Naive thymus-derived CD4-positive, alpha-beta T cell (primary cell): ENCODE measurements around the gene CSNK2A1. TPM values are rescaled to one million over a fixed set of nuclear protein-coding genes. Genes with fewer than 3 reads are reported as not detected.

ENCODE experiments used
- ATAC-seq: fragments of 150-1000 bp; cut with Tn5 transposase; 2 replicates; pipeline ENCODE4 v1.10.0; 2021; ENCODE audit warnings: mild to moderate bottlenecking, moderate library complexity
- CTCF ChIA-PET: fragments of 350-600 bp; sonication (Branson Sonifier 250); formaldehyde crosslinking; loops from one replicate; lab custom pipeline; 2021; ENCODE audit warnings: antibody characterized with exemption; lab: Charles Lee
- POLR2A ChIA-PET: fragments of 350-600 bp; sonication (Branson Sonifier 250); formaldehyde crosslinking; loops from one replicate; lab custom pipeline; 2021; ENCODE audit warnings: antibody characterized with exemption, inconsistent platforms; lab: Charles Lee
- DNase-seq, 9 donors: peaks; one replicate each; pipeline versions ENCODE4 v3.0.0 to v3.0.0-alpha.2; 2020 to 2022; ENCODE audit warnings: mixed read lengths in 1 of 9
- H3K27ac ChIP-seq: one replicate; pipeline ENCODE4 v1.7.0; 2013; ENCODE audit warnings: mild to moderate bottlenecking, low read depth, low read length, moderate library complexity
- H3K27me3 ChIP-seq, 2 donors: one replicate each; pipeline ENCODE4 v1.7.0; 2013; ENCODE audit warnings: low read length in 2 of 2, mild to moderate bottlenecking in 2 of 2, moderate library complexity in 2 of 2; ENCODE audit not compliant: control insufficient read depth in 2 of 2, insufficient read depth in 2 of 2
- H3K36me3 ChIP-seq, 3 experiments: 1 replicate in 2 of 3; 2 replicates in 1 of 3; pipeline ENCODE4 v1.7.0; 2013; ENCODE audit warnings: low read length in 3 of 3, mild to moderate bottlenecking in 3 of 3, moderate library complexity in 1 of 3; ENCODE audit not compliant: insufficient read depth in 3 of 3, control insufficient read depth in 2 of 3
- H3K4me1 ChIP-seq, 2 donors: one replicate each; pipeline ENCODE4 v1.7.0; 2013; ENCODE audit warnings: low read length in 2 of 2, mild to moderate bottlenecking in 2 of 2, moderate library complexity in 1 of 2; ENCODE audit not compliant: control insufficient read depth in 2 of 2, insufficient read depth in 2 of 2
- H3K4me3 ChIP-seq: 2 replicates; pipeline ENCODE4 v1.7.0; 2013; ENCODE audit warnings: mild to moderate bottlenecking, low read length
- H3K9me3 ChIP-seq, 3 experiments: 1 replicate in 2 of 3; 2 replicates in 1 of 3; pipeline ENCODE4 v1.7.0; 2013; ENCODE audit warnings: low read length in 3 of 3; ENCODE audit not compliant: control insufficient read depth in 2 of 3
- H3K27ac Mint-ChIP-seq, 9 donors: one replicate each; pipeline ENCODE4 v1.8.0; 2020 to 2022; ENCODE audit warnings: mixed read lengths in 9 of 9, mild to moderate bottlenecking in 8 of 9, moderate library complexity in 5 of 9, inconsistent platforms in 2 of 9
- H3K27me3 Mint-ChIP-seq, 5 donors: one replicate each; pipeline ENCODE4 v1.8.0; 2021 to 2022; ENCODE audit warnings: mixed read lengths in 5 of 5, mild to moderate bottlenecking in 1 of 5
- H3K36me3 Mint-ChIP-seq, 5 donors: one replicate each; pipeline ENCODE4 v1.8.0; 2020 to 2022; ENCODE audit warnings: mixed read lengths in 5 of 5, mild to moderate bottlenecking in 3 of 5, inconsistent platforms in 1 of 5
- H3K4me1 Mint-ChIP-seq, 7 donors: one replicate each; pipeline ENCODE4 v1.8.0; 2020 to 2022; ENCODE audit warnings: mixed read lengths in 7 of 7, mild to moderate bottlenecking in 3 of 7, inconsistent platforms in 1 of 7
- H3K4me3 Mint-ChIP-seq, 10 donors: one replicate each; pipeline ENCODE4 v1.8.0; 2020 to 2022; ENCODE audit warnings: mild to moderate bottlenecking in 10 of 10, mixed read lengths in 10 of 10, moderate library complexity in 6 of 10, inconsistent platforms in 2 of 10
- H3K9me3 Mint-ChIP-seq, 11 donors: one replicate each; pipeline ENCODE4 v1.8.0; 2020 to 2022; ENCODE audit warnings: mixed read lengths in 11 of 11, mild to moderate bottlenecking in 4 of 11, inconsistent platforms in 1 of 11, moderate library complexity in 1 of 11
- intact Hi-C, 2 donors: fragments of 100-400 bp; cut with micrococcal nuclease; formaldehyde crosslinking; loops; one replicate each; pipeline ENCODE4 v1.15.1; 2023
- polyA plus RNA-seq, 2 donors: library from polyadenylated mRNA; unstranded; fragments of 300-500 nt; fragmentation: Illumina TruSeq; gene quantifications; one replicate each; pipeline ENCODE4 v1.2.3, GENCODE V29; 2021
- total RNA-seq, 6 experiments: library from RNA in 5 of 6; stranded (reverse) in 5 of 6; gene quantifications; 1 replicate in 5 of 6; 2 replicates in 1 of 6; pipeline ENCODE4 v1.2.3 and lab custom pipeline; 2021 to 2026

The CSNK2A1 gene
- total and polyA plus RNA-seq, 7 experiments from 2014 or later: 47.3 to 117 (median 74.5) TPM

DNA sequence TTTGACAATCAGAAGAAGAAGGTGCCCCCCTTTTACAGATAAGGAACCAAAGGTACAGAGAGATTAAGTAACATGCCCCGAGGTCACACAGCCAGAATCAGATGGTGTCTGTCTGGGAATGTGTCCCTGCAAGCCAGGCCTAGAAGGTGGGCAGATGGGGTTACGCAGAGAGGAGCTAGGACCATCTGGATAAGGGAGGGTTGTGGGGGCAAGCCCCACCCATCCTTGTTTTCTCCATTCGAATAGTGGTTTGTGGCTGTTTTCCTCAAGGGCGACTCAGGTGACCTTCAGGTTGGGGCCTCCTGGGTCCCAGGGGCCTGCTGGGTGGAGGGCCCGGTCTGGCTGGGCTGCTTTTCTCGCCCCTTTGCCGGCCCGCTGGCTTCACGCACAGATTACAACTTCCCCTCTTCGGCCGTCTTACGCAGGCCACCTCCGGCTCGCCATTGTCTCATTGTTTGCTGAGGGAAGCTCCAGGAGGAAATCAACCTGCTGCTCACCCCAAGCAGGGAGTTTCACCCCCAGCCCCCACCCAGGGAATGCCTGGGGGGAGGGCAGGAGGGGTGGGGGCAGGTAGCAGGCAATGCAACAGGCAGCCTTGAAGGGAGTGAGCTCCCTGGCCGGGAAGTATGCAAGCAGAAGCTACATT, 30.8 kb upstream of the CSNK2A1 start:
- ChIA-PET CTCF (no interaction called here), POLR2A (no interaction called here)
- peaks cover 31 to 44% (median 35%) of the 10 kb centered on the region in 5 donors for H3K27me3 Mint-ChIP-seq
- Histone ChIP-seq H3K27me3 (peaks cover 0 to 4% of the 10 kb centered on the region in 2 donors), H3K4me3 (no peak overlapping the region), H3K4me1 (no peaks in the 10 kb centered on the region), H3K27ac (no peak overlapping the region), H3K36me3 (no peaks in the 10 kb centered on the region), H3K9me3 (no peaks in the 10 kb centered on the region)
- H3K27ac Mint-ChIP-seq: no peak overlapping the region
- ATAC-seq (no peak), DNase-seq (no peak)
- peaks cover 0 to 2% (median 0%) of the 10 kb centered on the region in 11 donors for H3K9me3 Mint-ChIP-seq
- no peak overlapping the region for H3K4me3 Mint-ChIP-seq
- H3K36me3 Mint-ChIP-seq: no peaks in the 10 kb centered on the region
- intact Hi-C loops: no loop called here
- H3K4me1 Mint-ChIP-seq: no peaks in the 10 kb centered on the region

DNA sequence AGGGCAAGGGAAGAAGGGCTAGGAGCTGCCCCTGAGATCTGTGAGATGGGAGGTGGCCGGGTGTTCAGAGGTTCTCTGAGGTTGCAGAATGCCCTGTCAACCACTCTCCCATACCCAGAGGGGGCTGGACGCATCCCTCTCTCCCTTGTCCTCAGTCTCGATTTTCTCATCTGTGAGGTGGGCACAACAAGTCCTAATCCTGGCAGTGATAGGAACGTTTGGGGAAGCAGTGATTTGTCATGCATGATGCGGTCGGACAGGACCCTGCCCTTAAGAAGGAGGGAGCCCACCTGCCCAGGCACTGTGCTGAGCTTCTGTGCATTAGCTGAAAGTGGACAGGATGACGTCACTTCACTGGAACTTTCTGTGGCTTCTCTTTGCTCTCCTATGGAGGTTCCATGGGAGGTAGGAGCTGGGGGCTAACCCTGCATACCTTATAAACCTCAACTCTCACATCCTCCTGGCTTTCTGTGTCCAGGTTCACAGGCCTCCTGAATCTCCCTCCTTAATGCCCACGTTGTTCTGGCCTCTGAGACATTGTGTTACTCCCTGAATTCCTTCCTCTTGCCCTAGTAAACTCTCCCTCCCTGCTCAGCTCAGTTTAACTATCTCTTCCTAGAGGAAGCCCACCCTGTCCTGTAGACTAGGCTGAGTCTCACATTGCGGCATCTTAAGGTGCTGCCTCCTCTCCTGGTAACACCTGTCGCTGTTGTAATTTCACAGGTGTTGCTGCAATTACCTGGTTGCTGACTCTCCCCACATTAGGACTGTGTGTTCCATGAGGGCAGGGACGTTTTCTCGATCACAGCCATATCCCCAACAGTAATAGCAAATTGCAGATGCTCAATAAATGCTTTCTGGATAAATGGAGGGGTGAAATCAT, 30.1 kb upstream of the CSNK2A1 start:
- Histone ChIP-seq H3K27ac (no peak overlapping the region), H3K4me1 (no peaks in the 10 kb centered on the region), H3K27me3 (peaks cover 0 to 4% of the 10 kb centered on the region in 2 donors), H3K9me3 (no peaks in the 10 kb centered on the region), H3K4me3 (no peak overlapping the region), H3K36me3 (no peaks in the 10 kb centered on the region)
- peaks cover 34 to 49% (median 38%) of the 10 kb centered on the region in 5 donors for H3K27me3 Mint-ChIP-seq
- ATAC-seq: no peak
- no peaks in the 10 kb centered on the region for H3K36me3 Mint-ChIP-seq
- peaks cover 0 to 2% (median 0%) of the 10 kb centered on the region in 11 donors for H3K9me3 Mint-ChIP-seq
- no peak overlapping the region for H3K4me3 Mint-ChIP-seq
- CTCF ChIA-PET: no interaction called here
- POLR2A ChIA-PET: no interaction called here
- no peaks in the 10 kb centered on the region for H3K4me1 Mint-ChIP-seq
- H3K27ac Mint-ChIP-seq: no peak overlapping the region
- intact Hi-C loops: no loop called here
- DNase-seq: no peak

DNA sequence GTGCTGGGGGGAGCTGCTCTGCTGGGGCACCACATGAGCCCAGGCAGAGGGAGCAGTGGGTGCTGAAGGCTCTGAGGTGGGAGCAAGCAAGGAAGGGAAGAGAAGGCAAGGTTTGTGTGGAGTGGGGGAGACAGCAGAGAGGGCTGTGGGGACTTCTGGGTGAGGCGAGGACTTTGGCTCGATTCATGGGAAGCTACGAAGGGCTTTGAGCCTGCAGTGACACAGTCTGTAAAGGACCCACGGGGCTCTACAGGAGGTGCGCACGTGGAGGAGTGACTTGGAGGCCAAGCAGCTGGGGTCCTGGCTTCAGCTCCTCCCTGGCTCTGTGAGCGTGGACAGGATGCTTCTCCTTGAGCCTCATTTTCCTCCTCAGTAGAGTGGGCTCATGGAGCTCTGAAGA, 29.1 kb upstream of the CSNK2A1 start:
- ChIA-PET POLR2A (no interaction called here), CTCF (no interaction called here)
- Histone ChIP-seq H3K27me3 (peaks cover 0 to 4% of the 10 kb centered on the region in 2 donors), H3K27ac (no peak overlapping the region), H3K36me3 (no peaks in the 10 kb centered on the region), H3K9me3 (no peaks in the 10 kb centered on the region), H3K4me1 (no peaks in the 10 kb centered on the region), H3K4me3 (no peak overlapping the region)
- no peaks in the 10 kb centered on the region for H3K36me3 Mint-ChIP-seq
- intact Hi-C loops: no loop called here
- no peak overlapping the region for H3K27ac Mint-ChIP-seq
- H3K4me3 Mint-ChIP-seq: no peak overlapping the region
- H3K9me3 Mint-ChIP-seq: no peaks in the 10 kb centered on the region
- no peaks in the 10 kb centered on the region for H3K4me1 Mint-ChIP-seq
- ATAC-seq (no peak), DNase-seq (no peak)
- H3K27me3 Mint-ChIP-seq: peaks cover 34 to 50% (median 42%) of the 10 kb centered on the region in 5 donors

DNA sequence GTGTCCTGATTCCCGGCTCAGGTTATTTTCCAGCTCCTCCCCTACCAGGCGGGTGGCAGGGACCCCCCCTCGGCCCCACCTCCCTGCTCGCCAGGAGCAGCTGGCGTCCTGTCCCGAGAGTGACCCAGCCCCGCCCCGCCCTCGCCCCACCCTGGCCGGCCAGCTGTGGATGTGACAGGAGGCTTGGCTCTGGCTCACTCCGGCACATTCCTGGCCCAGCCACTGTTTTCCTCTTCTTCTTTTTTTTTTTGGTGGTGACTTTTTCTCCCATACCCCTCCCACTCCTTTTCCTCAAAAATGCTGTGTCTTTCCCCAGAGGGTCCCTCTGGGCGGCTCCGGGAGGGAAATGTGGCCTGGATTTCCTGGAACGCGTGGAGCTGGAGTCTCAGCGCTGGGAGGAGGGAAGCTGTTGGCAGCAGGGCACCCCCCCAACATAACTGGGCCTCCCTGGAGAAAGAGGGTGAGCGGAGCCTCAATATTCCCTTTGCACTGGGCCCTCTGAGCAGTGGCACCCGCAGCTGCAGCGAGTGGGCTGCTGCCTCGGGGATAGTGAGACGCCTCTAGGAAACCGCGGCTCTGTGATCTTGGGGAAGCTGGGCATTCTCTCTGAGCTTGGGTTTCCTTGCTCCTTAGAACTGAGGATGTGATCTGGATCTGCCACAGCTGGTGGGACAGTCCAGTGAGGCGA, 28.3 kb upstream of the CSNK2A1 start:
- ATAC-seq: no peak
- peaks cover 39 to 56% (median 47%) of the 10 kb centered on the region in 5 donors for H3K27me3 Mint-ChIP-seq

DNA sequence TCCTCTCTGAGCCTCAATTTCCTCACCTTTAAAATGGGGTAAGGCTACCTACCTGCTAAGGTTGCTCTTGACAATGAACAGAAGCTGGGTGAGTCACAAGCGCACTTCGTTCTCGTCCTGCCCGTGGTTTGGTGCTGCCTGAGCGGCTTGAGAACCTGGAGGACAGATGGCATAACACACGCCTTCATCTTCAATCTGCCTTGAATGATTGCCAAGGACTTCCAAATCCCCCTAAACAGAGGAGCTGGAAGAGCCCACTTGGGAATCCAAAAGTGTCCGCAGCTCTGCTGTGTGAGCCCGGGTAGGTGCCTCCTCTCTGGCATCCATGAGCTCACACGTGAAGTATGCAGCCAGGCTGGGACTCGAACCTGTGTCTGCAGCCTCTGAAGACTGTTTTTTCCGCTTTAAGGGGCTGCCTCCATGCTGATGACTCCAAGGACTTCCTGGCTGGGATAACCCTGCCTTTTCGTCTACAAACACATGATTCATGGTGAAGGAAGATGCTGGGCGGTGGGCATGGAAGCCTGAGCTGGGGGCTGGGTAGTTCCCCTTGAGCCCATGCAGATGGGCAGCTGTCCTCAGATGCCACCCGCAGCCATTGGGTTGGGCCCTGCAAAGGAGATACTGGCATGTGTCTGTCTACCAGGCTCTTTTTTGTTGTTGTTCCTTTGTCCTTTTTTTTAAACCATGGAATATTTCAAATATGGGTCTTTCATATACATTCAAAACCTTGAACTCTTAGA, 25.3 kb upstream of the CSNK2A1 start:
- H3K27ac Mint-ChIP-seq: no peak overlapping the region
- no peak overlapping the region for H3K4me3 Mint-ChIP-seq
- DNase-seq (no peak), ATAC-seq (no peak)
- H3K4me1 Mint-ChIP-seq: peaks cover 0 to 1% (median 0%) of the 10 kb centered on the region in 7 donors
- Histone ChIP-seq H3K27me3 (peaks cover 0 to 3% of the 10 kb centered on the region in 2 donors), H3K9me3 (no peaks in the 10 kb centered on the region), H3K36me3 (no peaks in the 10 kb centered on the region), H3K4me1 (no peaks in the 10 kb centered on the region), H3K27ac (no peak overlapping the region), H3K4me3 (no peak overlapping the region)
- H3K9me3 Mint-ChIP-seq: no peaks in the 10 kb centered on the region
- no peaks in the 10 kb centered on the region for H3K36me3 Mint-ChIP-seq
- ChIA-PET CTCF (no interaction called here), POLR2A (no interaction called here)
- H3K27me3 Mint-ChIP-seq: peaks cover 29 to 44% (median 35%) of the 10 kb centered on the region in 5 donors
- intact Hi-C loops: no loop called here

More for the DNA sequence above, 28.3 kb upstream of the CSNK2A1 start:
- intact Hi-C loops: no loop called here
- Mint-ChIP-seq H3K9me3 (no peaks in the 10 kb centered on the region), H3K4me3 (no peak overlapping the region), H3K27ac (no peak overlapping the region), H3K36me3 (no peaks in the 10 kb centered on the region), H3K4me1 (peaks cover 0 to 1% (median 0%) of the 10 kb centered on the region in 7 donors)
- Histone ChIP-seq H3K36me3 (no peaks in the 10 kb centered on the region), H3K9me3 (no peaks in the 10 kb centered on the region), H3K4me3 (no peak overlapping the region), H3K27ac (no peak overlapping the region), H3K27me3 (peaks cover 0 to 4% of the 10 kb centered on the region in 2 donors), H3K4me1 (no peaks in the 10 kb centered on the region)
- ChIA-PET POLR2A (no interaction called here), CTCF (no interaction called here)
- no peak for DNase-seq

DNA sequence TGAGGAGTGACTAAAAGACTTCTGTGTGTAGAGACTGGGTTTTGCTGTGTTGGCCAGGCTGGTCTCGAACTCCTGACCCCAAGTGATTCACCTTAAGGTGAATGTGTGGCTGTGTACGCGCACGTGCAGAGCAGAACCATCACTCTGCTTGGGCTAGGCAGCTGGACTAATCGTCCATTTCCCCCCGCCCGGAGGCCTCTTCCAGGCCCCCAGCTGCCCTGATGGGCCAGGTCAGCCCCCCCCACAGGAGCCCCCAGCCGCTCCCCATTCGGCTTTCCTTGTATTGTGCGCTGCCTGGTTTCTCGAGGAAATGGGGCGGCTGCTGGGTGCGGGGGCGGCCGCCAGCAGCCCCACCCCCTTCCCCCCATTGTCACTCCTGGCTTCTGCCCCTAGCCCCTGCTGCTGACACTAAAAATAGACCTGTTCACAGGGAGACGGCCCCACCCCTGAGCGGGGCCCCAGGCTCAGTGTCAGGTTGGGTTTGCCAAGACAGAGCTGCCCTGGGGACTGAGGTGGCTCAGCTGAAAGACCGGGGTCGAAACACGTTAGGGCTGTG, 24.6 kb upstream of the CSNK2A1 start:
- peaks cover 23 to 39% (median 29%) of the 10 kb centered on the region in 5 donors for H3K27me3 Mint-ChIP-seq

More for the DNA sequence above, 24.6 kb upstream of the CSNK2A1 start:
- peaks cover 0 to 1% (median 0%) of the 10 kb centered on the region in 7 donors for H3K4me1 Mint-ChIP-seq
- H3K9me3 Mint-ChIP-seq: no peaks in the 10 kb centered on the region
- Histone ChIP-seq H3K4me1 (no peaks in the 10 kb centered on the region), H3K9me3 (no peaks in the 10 kb centered on the region), H3K27ac (no peak overlapping the region), H3K4me3 (no peak overlapping the region), H3K36me3 (no peaks in the 10 kb centered on the region), H3K27me3 (no peaks in the 10 kb centered on the region)
- ChIA-PET CTCF (no interaction called here), POLR2A (no interaction called here)
- H3K36me3 Mint-ChIP-seq: no peaks in the 10 kb centered on the region
- ATAC-seq (no peak), DNase-seq (no peak)
- intact Hi-C loops: no loop called here
- no peak overlapping the region for H3K4me3 Mint-ChIP-seq
- no peak overlapping the region for H3K27ac Mint-ChIP-seq
